ENCODE results near the gene ST6GALNAC3. TPM values are rescaled to one million over a fixed set of nuclear protein-coding genes. Genes with fewer than 3 reads are reported as not detected.
"Not testable (repeated sequence)": the region's sequence is repeated elsewhere in the genome, so short reads cannot be mapped to it uniquely, and the experiment has no call there.

The ST6GALNAC3 gene
- total RNA-seq, 1 donor from 2014 or later = 7.3 TPM

- peaks cover 10% of the 10 kb centered on the region for H3K4me1 Mint-ChIP-seq (ENCODE audit: unreplicated experiment)
- H3K27ac Mint-ChIP-seq (ENCODE audit: unreplicated experiment) = no peak overlapping the region
- TF ChIP-seq CTCF (IDR thresholded peaks at IDR 0.05) = no peak
- H3K9me3 Mint-ChIP-seq (ENCODE audit: unreplicated experiment) = no peaks in the 10 kb centered on the region
- no peaks in the 10 kb centered on the region for H3K36me3 Mint-ChIP-seq (ENCODE audit: unreplicated experiment)
- H3K4me3 Mint-ChIP-seq (ENCODE audit: unreplicated experiment) = no peak overlapping the region
- no peaks in the 10 kb centered on the region for H3K27me3 Mint-ChIP-seq (ENCODE audit: unreplicated experiment)
- no peak for DNase-seq (ENCODE audit: extremely low spot score, unreplicated experiment)
Observed at GRCh38 chr1:76109901-76110560, 35.5 kb downstream of the ST6GALNAC3 start.

- Mint-ChIP-seq H3K4me1 (ENCODE audit: unreplicated experiment) (peaks cover 10% of the 10 kb centered on the region), H3K36me3 (ENCODE audit: unreplicated experiment) (no peaks in the 10 kb centered on the region), H3K4me3 (ENCODE audit: unreplicated experiment) (no peak overlapping the region), H3K27ac (ENCODE audit: unreplicated experiment) (no peak overlapping the region), H3K9me3 (ENCODE audit: unreplicated experiment) (no peaks in the 10 kb centered on the region), H3K27me3 (ENCODE audit: unreplicated experiment) (no peaks in the 10 kb centered on the region)
- DNase-seq (ENCODE audit: extremely low spot score, unreplicated experiment) = no peak
- TF ChIP-seq CTCF (IDR thresholded peaks at IDR 0.05) = no peak
Observed at GRCh38 chr1:76110666-76111065, 36.1 kb downstream of the ST6GALNAC3 start.

- not testable (repeated sequence) for H3K36me3 Mint-ChIP-seq (ENCODE audit: unreplicated experiment); H3K27me3 Mint-ChIP-seq (ENCODE audit: unreplicated experiment); H3K4me1 Mint-ChIP-seq (ENCODE audit: unreplicated experiment); DNase-seq (ENCODE audit: extremely low spot score, unreplicated experiment); H3K27ac Mint-ChIP-seq (ENCODE audit: unreplicated experiment); H3K9me3 Mint-ChIP-seq (ENCODE audit: unreplicated experiment); H3K4me3 Mint-ChIP-seq (ENCODE audit: unreplicated experiment)
Observed at GRCh38 chr1:76112321-76112720, 37.8 kb downstream of the ST6GALNAC3 start.

GRCh38 chr1:76113446-76113845, 38.9 kb downstream of the ST6GALNAC3 start:
- Mint-ChIP-seq H3K36me3 (ENCODE audit: unreplicated experiment) (no peaks in the 10 kb centered on the region), H3K9me3 (ENCODE audit: unreplicated experiment) (no peaks in the 10 kb centered on the region), H3K27ac (ENCODE audit: unreplicated experiment) (no peak overlapping the region), H3K4me3 (ENCODE audit: unreplicated experiment) (no peak overlapping the region), H3K4me1 (ENCODE audit: unreplicated experiment) (peaks cover 3% of the 10 kb centered on the region), H3K27me3 (ENCODE audit: unreplicated experiment) (no peaks in the 10 kb centered on the region)
- DNase-seq (ENCODE audit: extremely low spot score, unreplicated experiment) = no peak
- no peak for TF ChIP-seq CTCF (IDR thresholded peaks at IDR 0.05)

- no peak for TF ChIP-seq CTCF (IDR thresholded peaks at IDR 0.05)
- Mint-ChIP-seq H3K27me3 (ENCODE audit: unreplicated experiment) (no peaks in the 10 kb centered on the region), H3K27ac (ENCODE audit: unreplicated experiment) (no peak overlapping the region), H3K4me1 (ENCODE audit: unreplicated experiment) (peaks cover under 1% of the 10 kb centered on the region), H3K4me3 (ENCODE audit: unreplicated experiment) (no peak overlapping the region), H3K36me3 (ENCODE audit: unreplicated experiment) (no peaks in the 10 kb centered on the region), H3K9me3 (ENCODE audit: unreplicated experiment) (no peaks in the 10 kb centered on the region)
- DNase-seq (ENCODE audit: extremely low spot score, unreplicated experiment) = no peak
Observed at GRCh38 chr1:76115171-76115570, 40.6 kb downstream of the ST6GALNAC3 start.
